ENCODE results near the gene NAPEPLD.
"Not testable (repeated sequence)": the region's sequence is repeated elsewhere in the genome, so short reads cannot be mapped to it uniquely, and the experiment has no call there.

The NAPEPLD gene

GRCh38 chr7:103113164-103113563 lies 35.7 kb downstream of the NAPEPLD start:
- no peak for DNase-seq (ENCODE audit: low read depth in 3 of 3)

GRCh38 chr7:103106703-103107070 lies 42.2 kb downstream of the NAPEPLD start:
- DNase-seq (ENCODE audit: low read depth in 3 of 3), result not testable (repeated sequence)

- no peak for DNase-seq (ENCODE audit: low read depth in 3 of 3)
Observed at GRCh38 chr7:103106005-103106702, 42.7 kb downstream of the NAPEPLD start.

- no peak for DNase-seq (ENCODE audit: low read depth in 3 of 3)
Observed at GRCh38 chr7:103101543-103101942, 47.4 kb downstream of the NAPEPLD start.

GRCh38 chr7:103100348-103100747 lies 48.6 kb downstream of the NAPEPLD start:
- DNase-seq (ENCODE audit: low read depth in 3 of 3), result no peak

GRCh38 chr7:103097041-103097440 lies 51.9 kb downstream of the NAPEPLD start:
- no peak for DNase-seq (ENCODE audit: low read depth in 3 of 3)

GRCh38 chr7:103095558-103095957 lies 53.3 kb downstream of the NAPEPLD start:
- not testable (repeated sequence) for DNase-seq (ENCODE audit: low read depth in 3 of 3)

GRCh38 chr7:103094102-103094501 lies 54.8 kb downstream of the NAPEPLD start:
- DNase-seq (ENCODE audit: low read depth in 3 of 3), result no peak

GRCh38 chr7:103093429-103093828 lies 55.5 kb downstream of the NAPEPLD start:
- no peak for DNase-seq (ENCODE audit: low read depth in 3 of 3)

DNA sequence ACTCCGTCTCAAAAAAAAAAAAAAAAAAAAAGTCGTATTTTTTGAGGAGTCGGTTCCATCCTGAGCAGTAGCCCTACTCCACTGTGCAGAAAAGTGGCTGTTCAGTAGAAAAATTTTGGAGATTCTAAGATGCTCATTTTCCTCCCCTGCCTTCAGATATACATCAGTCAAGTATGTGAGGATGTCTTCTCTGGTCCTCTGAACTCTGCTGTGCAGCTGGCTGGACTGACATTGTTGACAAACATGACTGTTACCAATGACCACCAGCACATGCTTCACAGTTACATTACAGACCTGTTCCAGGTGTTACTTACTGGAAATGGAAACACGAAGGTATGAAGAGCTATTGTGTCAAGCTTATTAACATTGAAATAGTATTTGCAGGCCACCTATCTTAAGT lies 56.6 kb downstream of the NAPEPLD start:
- DNase-seq (ENCODE audit: low read depth in 3 of 3), result not testable (repeated sequence)

DNA sequence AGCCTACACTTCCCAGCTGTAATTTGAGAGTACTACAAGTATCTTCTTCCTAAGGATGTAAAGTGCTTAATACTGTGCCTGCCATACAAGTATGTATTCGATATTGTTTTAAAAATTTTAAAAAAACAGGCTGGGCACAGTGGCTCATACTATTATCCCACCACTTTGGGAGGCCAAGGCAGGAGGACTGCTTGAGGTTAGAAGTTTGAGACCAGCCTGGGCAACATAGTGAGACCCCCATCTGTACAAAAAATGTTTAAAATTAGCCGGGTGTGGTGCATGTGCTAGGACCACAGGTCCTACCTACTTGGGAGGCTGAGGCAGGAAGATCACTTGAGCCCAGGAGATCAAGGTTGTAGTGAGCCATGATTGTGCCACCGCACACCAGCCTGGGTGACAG lies 65.7 kb downstream of the NAPEPLD start:
- DNase-seq (ENCODE audit: low read depth in 3 of 3), result no peak

GRCh38 chr7:103082497-103082896 lies 66.4 kb downstream of the NAPEPLD start:
- no peak for DNase-seq (ENCODE audit: low read depth in 3 of 3)

- no peak for DNase-seq (ENCODE audit: low read depth in 3 of 3)
Observed at GRCh38 chr7:103080923-103081322, 68.0 kb downstream of the NAPEPLD start.

DNA sequence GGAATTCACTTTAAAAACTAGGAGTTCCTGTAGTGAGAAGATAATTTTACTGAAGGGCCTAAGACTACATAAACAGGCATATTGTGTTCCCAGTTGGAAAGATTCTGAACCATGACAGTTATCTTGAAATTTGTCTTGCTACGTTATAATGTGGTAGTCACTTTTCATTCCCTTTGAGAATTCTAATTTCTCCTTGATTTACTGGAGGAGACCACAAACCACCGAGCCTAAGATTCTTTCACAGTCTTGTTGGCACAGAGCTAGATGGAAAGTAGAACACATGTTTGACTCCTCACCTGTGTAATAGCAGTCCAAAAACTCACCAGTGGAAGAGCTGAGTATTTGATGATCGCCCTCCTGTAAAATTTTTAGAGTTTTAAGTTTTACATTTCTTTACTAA lies 69.1 kb downstream of the NAPEPLD start:
- DNase-seq (ENCODE audit: low read depth in 3 of 3), result no peak

GRCh38 chr7:103078226-103078625 lies 70.7 kb downstream of the NAPEPLD start:
- DNase-seq (ENCODE audit: low read depth in 3 of 3), result not testable (repeated sequence)

GRCh38 chr7:103077318-103077717 lies 71.6 kb downstream of the NAPEPLD start:
- DNase-seq (ENCODE audit: low read depth in 3 of 3), result no peak

DNA sequence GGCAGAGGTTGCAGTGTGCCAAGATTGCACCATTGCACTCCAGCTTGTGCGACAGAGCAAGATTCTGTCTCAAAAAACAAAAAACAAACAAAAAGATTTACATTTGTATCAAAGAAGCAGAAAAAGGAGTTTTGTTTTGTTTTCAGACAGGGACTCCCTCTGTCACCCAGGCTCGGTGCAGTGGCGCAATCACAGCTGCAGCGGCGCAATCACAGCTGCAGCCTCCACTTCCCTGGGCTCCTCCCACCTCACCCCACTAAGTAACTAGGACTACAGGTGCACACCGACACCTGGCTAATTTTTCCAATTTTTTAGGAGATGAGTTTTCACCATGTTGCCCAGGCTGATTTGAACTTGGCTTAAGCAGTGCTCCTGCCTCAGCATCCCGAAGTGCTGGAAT lies 72.1 kb downstream of the NAPEPLD start:
- DNase-seq (ENCODE audit: low read depth in 3 of 3), result no peak

GRCh38 chr7:103075337-103075918 lies 73.5 kb downstream of the NAPEPLD start:
- peak; percentile 33 to 66 (median 63) for DNase-seq (ENCODE audit: low read depth in 3 of 3)

DNA sequence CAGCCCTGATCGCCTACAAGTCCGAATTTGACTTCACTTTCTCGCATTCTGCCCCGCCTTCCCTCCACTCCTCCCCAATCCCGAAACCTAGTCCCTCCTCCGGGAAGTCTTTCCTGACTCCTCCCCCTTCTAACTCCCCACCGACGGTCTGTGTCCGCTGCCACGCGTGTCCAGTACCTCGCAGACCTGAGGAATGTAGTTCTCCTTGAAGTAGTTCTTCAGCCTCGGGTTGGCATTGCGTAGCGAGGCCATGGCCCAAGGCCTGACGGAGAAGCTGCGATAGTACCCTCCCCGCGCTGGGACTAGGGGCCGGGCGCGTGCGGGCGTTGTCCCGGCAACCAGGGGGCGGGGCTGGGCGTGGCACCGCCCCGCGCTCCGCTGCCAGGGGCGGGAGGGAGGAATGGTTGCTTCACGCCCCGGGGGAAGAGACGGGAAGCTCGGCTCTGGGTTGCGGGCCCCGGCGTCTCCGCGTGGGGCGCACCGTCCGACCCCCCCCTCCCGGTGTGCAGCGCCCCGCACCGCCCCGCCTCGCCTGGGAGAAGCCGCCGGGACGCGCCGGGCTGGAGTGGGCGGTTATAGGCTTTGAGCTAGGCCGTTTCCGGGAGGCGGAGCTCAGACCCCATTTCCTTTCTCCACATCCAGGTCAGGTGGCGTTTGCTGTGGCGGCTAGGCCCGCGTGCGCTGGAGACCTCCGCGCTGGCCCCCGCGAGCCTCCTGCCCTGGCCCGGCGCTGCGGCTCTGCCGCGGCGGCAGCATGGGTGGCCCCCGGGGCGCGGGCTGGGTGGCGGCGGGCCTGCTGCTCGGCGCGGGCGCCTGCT lies 74.2 kb downstream of the NAPEPLD start, which contains the start of the genes ARMC10 and FBXL13:
Gene ARMC10 (plus strand): TSS at position 622 of the 818 bp plus-strand sequence. CDS start 133 bp downstream, at position 755.
Gene FBXL13 (minus strand): TSS at position 278 of the 818 bp plus-strand sequence.
- DNase-seq (ENCODE audit: low read depth in 3 of 3), result peak; percentile 79 to 85 (median 83)

GRCh38 chr7:103073989-103074518 lies 74.8 kb downstream of the NAPEPLD start:
- no peak for DNase-seq (ENCODE audit: low read depth in 3 of 3)

DNA sequence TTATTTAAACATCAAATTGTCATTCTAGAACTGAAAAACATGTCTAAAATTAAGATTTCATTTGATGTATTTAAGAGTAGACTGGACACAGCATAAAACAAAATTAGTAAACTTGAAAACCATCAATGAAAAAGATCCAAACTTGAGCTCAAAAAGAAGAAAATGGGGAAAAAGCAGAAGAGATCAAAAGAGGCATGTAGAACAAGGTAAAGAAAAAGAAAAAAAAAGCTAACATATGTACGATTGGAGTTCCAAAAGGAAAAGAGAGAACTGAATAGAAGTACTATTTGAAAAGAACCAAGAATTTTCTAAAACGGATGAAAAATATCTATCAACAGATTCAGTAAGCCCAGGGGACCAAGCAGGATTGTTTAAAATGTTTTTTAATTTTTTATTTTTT lies 77.9 kb downstream of the NAPEPLD start:
- no peak for DNase-seq (ENCODE audit: low read depth in 3 of 3)

Data from stimulated activated CD4-positive, alpha-beta T cell treated with anti-CD3 and anti-CD28 coated beads, TNF-alpha, amount 100 ng/mL, for 48 hours (primary cell).